ENCODE data around the gene TCF7L2. TPM values are rescaled to one million over a fixed set of nuclear protein-coding genes. Genes with fewer than 3 reads are reported as not detected.

Gene TCF7L2
- total and polyA plus RNA-seq, 9 donors, result 14.9 to 77.3 (median 51.5) TPM

GRCh38 chr10:112973805-112974204 lies 23.8 kb downstream of the TCF7L2 start:
- H3K36me3 ChIP-seq (ENCODE audit: control insufficient read depth, insufficient read depth, low read length), result peaks cover 37% of the 10 kb centered on the region
- H3K4me3 ChIP-seq (ENCODE audit: low read length), result no peak overlapping the region
- no peaks in the 10 kb centered on the region for H3K4me1 ChIP-seq (ENCODE audit: control insufficient read depth, insufficient read depth, low read length)
- WGBS (ENCODE audit: insufficient coverage), result 100% methylated on average over 1 of the region's 5 CpGs
- no peak for DNase-seq
- no peak overlapping the region for H3K27ac ChIP-seq (ENCODE audit: low read length)
- no peaks in the 10 kb centered on the region for H3K9me3 ChIP-seq (replicated peaks; ENCODE audit: control insufficient read depth, low read depth, low read length)
- no peaks in the 10 kb centered on the region for H3K27me3 ChIP-seq (ENCODE audit: control insufficient read depth, insufficient read depth, low read length)

GRCh38 chr10:112977426-112977898 lies 27.4 kb downstream of the TCF7L2 start:
- WGBS (ENCODE audit: insufficient coverage), result 69% methylated on average over 7 of the region's 12 CpGs
- Histone ChIP-seq H3K9me3 (replicated peaks; ENCODE audit: control insufficient read depth, low read depth, low read length) (no peaks in the 10 kb centered on the region), H3K4me3 (ENCODE audit: low read length) (no peak overlapping the region), H3K27me3 (ENCODE audit: control insufficient read depth, insufficient read depth, low read length) (no peaks in the 10 kb centered on the region), H3K4me1 (ENCODE audit: control insufficient read depth, insufficient read depth, low read length) (no peaks in the 10 kb centered on the region), H3K36me3 (ENCODE audit: control insufficient read depth, insufficient read depth, low read length) (peaks cover 44% of the 10 kb centered on the region), H3K27ac (ENCODE audit: low read length) (no peak overlapping the region)
- DNase-seq, result no peak

GRCh38 chr10:112979927-112980326 lies 29.9 kb downstream of the TCF7L2 start:
- Histone ChIP-seq H3K27ac (ENCODE audit: low read length) (no peak overlapping the region), H3K4me1 (ENCODE audit: control insufficient read depth, insufficient read depth, low read length) (peaks cover 4% of the 10 kb centered on the region), H3K27me3 (ENCODE audit: control insufficient read depth, insufficient read depth, low read length) (no peaks in the 10 kb centered on the region), H3K4me3 (ENCODE audit: low read length) (no peak overlapping the region), H3K9me3 (replicated peaks; ENCODE audit: control insufficient read depth, low read depth, low read length) (no peaks in the 10 kb centered on the region), H3K36me3 (ENCODE audit: control insufficient read depth, insufficient read depth, low read length) (peaks cover 36% of the 10 kb centered on the region)
- no peak for DNase-seq
- no CpG with 5 or more reads among the region's 2 CpGs for WGBS (ENCODE audit: insufficient coverage)

DNA sequence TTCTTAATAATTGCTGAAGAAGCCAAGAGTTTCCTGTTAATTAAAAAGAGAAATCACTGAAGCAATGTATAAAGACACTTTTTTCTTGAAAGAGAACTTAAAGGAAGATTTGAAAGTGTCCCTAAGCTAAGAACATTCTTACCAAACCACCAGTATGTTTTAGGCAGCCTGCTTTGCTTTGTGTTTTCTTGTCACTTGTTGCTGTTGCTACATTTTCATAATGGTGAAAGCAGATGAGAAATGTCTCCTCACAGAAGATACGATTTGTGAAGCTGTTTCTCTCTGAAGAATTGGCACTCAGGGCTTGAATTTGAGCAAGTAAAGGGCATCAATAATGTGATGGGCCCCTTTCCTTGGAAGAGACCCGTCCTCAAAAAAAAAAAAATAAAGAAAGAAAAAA lies 30.9 kb downstream of the TCF7L2 start:
- Histone ChIP-seq H3K27ac (ENCODE audit: low read length) (no peak overlapping the region), H3K4me3 (ENCODE audit: low read length) (no peak overlapping the region), H3K4me1 (ENCODE audit: control insufficient read depth, insufficient read depth, low read length) (peaks cover 10% of the 10 kb centered on the region), H3K27me3 (ENCODE audit: control insufficient read depth, insufficient read depth, low read length) (no peaks in the 10 kb centered on the region), H3K9me3 (replicated peaks; ENCODE audit: control insufficient read depth, low read depth, low read length) (no peaks in the 10 kb centered on the region), H3K36me3 (ENCODE audit: control insufficient read depth, insufficient read depth, low read length) (peaks cover 32% of the 10 kb centered on the region)
- WGBS (ENCODE audit: insufficient coverage), result 80% methylated on average over 1 of the region's 2 CpGs
- no peak for DNase-seq

- Histone ChIP-seq H3K27me3 (ENCODE audit: control insufficient read depth, insufficient read depth, low read length) (no peaks in the 10 kb centered on the region), H3K36me3 (ENCODE audit: control insufficient read depth, insufficient read depth, low read length) (peaks cover 32% of the 10 kb centered on the region), H3K27ac (ENCODE audit: low read length) (no peak overlapping the region), H3K9me3 (replicated peaks; ENCODE audit: control insufficient read depth, low read depth, low read length) (no peaks in the 10 kb centered on the region), H3K4me1 (ENCODE audit: control insufficient read depth, insufficient read depth, low read length) (peaks cover 14% of the 10 kb centered on the region), H3K4me3 (ENCODE audit: low read length) (no peak overlapping the region)
- DNase-seq, result no peak
- 43% methylated on average over 1 of the region's 7 CpGs for WGBS (ENCODE audit: insufficient coverage)
Observed at GRCh38 chr10:112981553-112981952, 31.5 kb downstream of the TCF7L2 start.

- no peak overlapping the region for H3K4me3 ChIP-seq (ENCODE audit: low read length)
- peaks cover 21% of the 10 kb centered on the region for H3K4me1 ChIP-seq (ENCODE audit: control insufficient read depth, insufficient read depth, low read length)
- WGBS (ENCODE audit: insufficient coverage), result 76% methylated on average over 3 of the region's 9 CpGs
- H3K36me3 ChIP-seq (ENCODE audit: control insufficient read depth, insufficient read depth, low read length), result peaks cover 28% of the 10 kb centered on the region
- DNase-seq, result no peak
- H3K9me3 ChIP-seq (replicated peaks; ENCODE audit: control insufficient read depth, low read depth, low read length), result no peaks in the 10 kb centered on the region
- no peak overlapping the region for H3K27ac ChIP-seq (ENCODE audit: low read length)
- H3K27me3 ChIP-seq (ENCODE audit: control insufficient read depth, insufficient read depth, low read length), result no peaks in the 10 kb centered on the region
Observed at GRCh38 chr10:112983444-112984056, 33.5 kb downstream of the TCF7L2 start.

DNA sequence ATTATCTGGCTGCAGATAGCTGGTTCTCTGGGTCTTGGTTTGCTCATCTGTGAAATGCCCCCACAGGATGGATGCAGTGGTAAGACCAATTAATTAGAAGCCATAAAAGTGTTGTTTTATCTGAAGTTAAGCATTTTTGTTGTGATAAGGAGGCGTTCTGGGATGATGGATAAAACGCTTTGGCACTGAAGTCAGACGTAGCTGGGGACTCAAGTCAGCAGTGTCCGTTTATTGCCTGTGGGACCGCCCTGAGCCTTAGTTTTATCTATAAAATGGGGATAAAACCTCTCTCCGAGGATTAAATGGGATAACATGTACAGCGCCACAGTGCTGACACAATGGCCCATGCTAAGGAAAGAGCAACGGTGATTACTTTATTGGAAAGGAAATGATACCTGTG lies 34.7 kb downstream of the TCF7L2 start:
- no peak overlapping the region for H3K4me3 ChIP-seq (ENCODE audit: low read length)
- peaks cover 20% of the 10 kb centered on the region for H3K36me3 ChIP-seq (ENCODE audit: control insufficient read depth, insufficient read depth, low read length)
- H3K27ac ChIP-seq (ENCODE audit: low read length), result no peak overlapping the region
- no peak for DNase-seq
- WGBS (ENCODE audit: insufficient coverage), result 71% methylated on average over 7 of the region's 8 CpGs
- no peaks in the 10 kb centered on the region for H3K9me3 ChIP-seq (replicated peaks; ENCODE audit: control insufficient read depth, low read depth, low read length)
- H3K27me3 ChIP-seq (ENCODE audit: control insufficient read depth, insufficient read depth, low read length), result no peaks in the 10 kb centered on the region
- H3K4me1 ChIP-seq (ENCODE audit: control insufficient read depth, insufficient read depth, low read length), result peaks cover 27% of the 10 kb centered on the region

DNA sequence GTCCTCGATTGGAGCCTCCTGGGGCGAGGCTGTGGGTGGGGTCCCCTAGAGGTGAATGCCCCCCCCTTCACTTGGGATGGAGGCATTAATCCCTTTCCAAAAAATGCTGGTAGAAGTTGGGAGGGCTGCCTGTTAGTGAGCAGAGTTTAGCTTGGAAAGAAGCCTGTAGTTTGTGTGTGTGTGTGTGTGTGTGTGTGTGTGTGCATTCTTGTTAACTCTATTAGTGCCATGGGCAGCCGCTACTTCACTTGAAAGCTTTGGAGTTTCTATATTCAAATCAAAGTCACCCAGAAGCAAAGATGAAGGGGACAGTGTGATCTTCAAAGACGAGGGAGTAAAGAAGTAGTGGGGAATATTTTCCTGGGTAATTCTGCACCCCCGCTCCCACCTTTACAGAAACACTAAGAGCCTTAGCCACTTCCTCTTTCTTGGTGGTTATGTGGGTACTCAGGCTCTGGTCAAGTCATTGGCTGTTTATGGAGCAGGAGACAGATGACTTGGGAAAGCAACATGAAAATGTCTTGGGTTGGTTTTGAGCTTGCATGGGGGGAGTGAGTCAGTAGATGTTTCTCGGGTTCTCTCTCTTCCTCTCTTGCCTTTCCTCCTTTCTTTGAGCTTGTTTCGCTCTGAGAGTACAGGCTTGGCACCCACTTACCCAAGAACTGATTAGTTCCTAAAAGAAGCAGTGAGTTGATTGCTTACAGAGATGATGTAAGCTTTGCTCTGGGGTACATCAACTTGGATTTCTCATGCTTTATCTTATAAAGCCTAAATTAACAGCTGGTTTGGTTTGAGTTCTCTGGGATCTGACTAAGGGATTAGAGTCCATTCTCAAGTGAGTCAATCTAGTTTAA lies 35.9 kb downstream of the TCF7L2 start:
- Histone ChIP-seq H3K36me3 (ENCODE audit: control insufficient read depth, insufficient read depth, low read length) (peaks cover 20% of the 10 kb centered on the region), H3K4me3 (ENCODE audit: low read length) (no peak overlapping the region)

DNA sequence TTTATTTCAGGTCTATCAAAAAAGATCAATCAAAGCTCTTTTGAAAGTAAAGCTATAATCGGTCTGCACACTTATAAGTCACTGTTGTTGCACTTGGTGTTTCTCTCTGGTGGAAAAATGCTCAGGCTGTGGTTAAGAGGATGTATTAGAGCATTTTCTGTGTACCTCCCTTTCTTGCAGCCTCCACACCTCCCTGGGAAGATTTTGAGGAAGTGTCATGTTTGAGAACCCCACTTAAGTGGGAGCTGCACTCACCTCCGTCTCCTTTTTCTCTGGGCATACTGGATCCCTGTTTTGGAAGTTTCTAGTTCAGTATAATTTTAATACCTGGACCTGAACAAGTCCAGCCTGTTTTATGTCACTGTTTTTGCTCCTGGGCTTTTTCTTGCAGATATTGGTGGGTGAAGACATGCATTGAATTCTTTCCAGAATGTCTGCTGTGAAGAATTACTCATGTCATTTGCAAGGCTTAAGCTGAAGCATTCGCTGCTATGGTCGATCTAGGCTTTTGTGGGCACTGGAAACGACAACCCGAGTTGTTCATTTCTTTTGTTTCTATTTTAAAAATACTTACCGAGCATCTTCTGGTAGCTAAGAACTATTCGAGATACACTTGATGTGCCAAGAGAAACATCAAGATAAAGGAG lies 36.6 kb downstream of the TCF7L2 start:
- peaks cover 20% of the 10 kb centered on the region for H3K36me3 ChIP-seq (ENCODE audit: control insufficient read depth, insufficient read depth, low read length)
- WGBS (ENCODE audit: insufficient coverage), result no CpG with 5 or more reads among the region's 8 CpGs
- DNase-seq, result no peak
- no peak overlapping the region for H3K4me3 ChIP-seq (ENCODE audit: low read length)
- no peak overlapping the region for H3K27ac ChIP-seq (ENCODE audit: low read length)
- H3K27me3 ChIP-seq (ENCODE audit: control insufficient read depth, insufficient read depth, low read length), result no peaks in the 10 kb centered on the region
- no peaks in the 10 kb centered on the region for H3K9me3 ChIP-seq (replicated peaks; ENCODE audit: control insufficient read depth, low read depth, low read length)
- peaks cover 35% of the 10 kb centered on the region for H3K4me1 ChIP-seq (ENCODE audit: control insufficient read depth, insufficient read depth, low read length)

More for the DNA sequence above, 35.9 kb downstream of the TCF7L2 start:
- no peak for DNase-seq
- Histone ChIP-seq H3K4me1 (ENCODE audit: control insufficient read depth, insufficient read depth, low read length) (peaks cover 35% of the 10 kb centered on the region), H3K27me3 (ENCODE audit: control insufficient read depth, insufficient read depth, low read length) (no peaks in the 10 kb centered on the region), H3K9me3 (replicated peaks; ENCODE audit: control insufficient read depth, low read depth, low read length) (no peaks in the 10 kb centered on the region), H3K27ac (ENCODE audit: low read length) (no peak overlapping the region)
- no CpG with 5 or more reads among the region's 7 CpGs for WGBS (ENCODE audit: insufficient coverage)

DNA sequence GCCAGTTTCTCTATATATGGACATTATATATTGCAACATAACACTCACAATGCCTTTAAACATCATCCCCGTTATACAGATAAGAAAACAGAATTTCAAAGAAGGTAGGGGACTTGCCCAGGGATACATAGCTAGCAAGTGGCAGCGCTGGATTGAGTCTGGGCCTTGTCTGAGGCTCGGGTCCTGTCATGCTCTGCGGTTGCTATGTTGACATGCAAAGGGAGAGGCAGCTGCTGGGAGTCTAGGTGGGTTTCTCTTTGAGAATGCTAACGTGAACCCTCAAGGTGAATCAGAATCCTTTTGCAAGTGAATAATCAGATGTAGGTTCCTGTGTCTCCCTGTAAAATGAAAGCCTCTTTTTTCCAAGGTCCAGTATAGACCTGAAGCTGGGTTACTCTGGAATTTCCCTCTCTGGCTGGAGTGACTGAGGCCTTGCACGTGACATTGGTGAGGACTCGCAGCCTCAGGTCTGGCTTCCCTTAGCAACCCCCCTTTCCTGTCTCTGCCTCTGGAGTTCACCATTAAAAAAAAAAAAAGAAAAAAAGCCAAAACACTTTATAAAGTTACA lies 38.9 kb downstream of the TCF7L2 start:
- no peaks in the 10 kb centered on the region for H3K27me3 ChIP-seq (ENCODE audit: control insufficient read depth, insufficient read depth, low read length)
- H3K36me3 ChIP-seq (ENCODE audit: control insufficient read depth, insufficient read depth, low read length), result peaks cover 24% of the 10 kb centered on the region
- no peak overlapping the region for H3K4me3 ChIP-seq (ENCODE audit: low read length)
- no peak for DNase-seq
- H3K4me1 ChIP-seq (ENCODE audit: control insufficient read depth, insufficient read depth, low read length), result peaks cover 35% of the 10 kb centered on the region
- no peaks in the 10 kb centered on the region for H3K9me3 ChIP-seq (replicated peaks; ENCODE audit: control insufficient read depth, low read depth, low read length)
- 67% methylated on average over 5 of the region's 7 CpGs for WGBS (ENCODE audit: insufficient coverage)
- H3K27ac ChIP-seq (ENCODE audit: low read length), result no peak overlapping the region

Measured in muscle of leg (tissue), 11 donors.